WI38 (cell line): ENCODE data around the gene TMIE.

Experiments used
- H3K4me3 ChIP-seq: 2 replicates; pipeline ENCODE4 v1.5.1; 2011; ENCODE audit warnings: low read depth, mild to moderate bottlenecking, control low read depth, low read length
- CTCF ChIP-seq: IDR thresholded peaks from 2 replicates; pipeline ENCODE4 v1.5.1; 2012; ENCODE audit warnings: low read depth, mild to moderate bottlenecking, control low read depth, low read length

Gene TMIE

GRCh38 chr3:46666453-46666845 lies 34.7 kb upstream of the TMIE start:
- H3K4me3 ChIP-seq: no peak overlapping the region

GRCh38 chr3:46667061-46667621 lies 34.1 kb upstream of the TMIE start:
- no peak overlapping the region for H3K4me3 ChIP-seq
- TF ChIP-seq CTCF: no peak

More at GRCh38 chr3:46666453-46666845, 34.7 kb upstream of the TMIE start:
- no peak for TF ChIP-seq CTCF

GRCh38 chr3:46667657-46668056 lies 33.5 kb upstream of the TMIE start:
- no peak overlapping the region for H3K4me3 ChIP-seq
- TF ChIP-seq CTCF: no peak

- no peak overlapping the region for H3K4me3 ChIP-seq
- TF ChIP-seq CTCF: no peak
Observed at GRCh38 chr3:46668116-46668515, 33.1 kb upstream of the TMIE start.

- no peak overlapping the region for H3K4me3 ChIP-seq
- no peak for TF ChIP-seq CTCF
Observed at GRCh38 chr3:46668591-46668990, 32.6 kb upstream of the TMIE start.

- no peak for TF ChIP-seq CTCF
- H3K4me3 ChIP-seq: no peak overlapping the region
Observed at GRCh38 chr3:46669191-46669999, 31.8 kb upstream of the TMIE start.
